HepG2 (cell line): Measurements from ENCODE around the gene ATXN7L2. TPM values are rescaled to one million over a fixed set of nuclear protein-coding genes. Genes with fewer than 3 reads are reported as not detected.

Experiments
- ATF7-NPFF ChIP-seq: sonication (generic); formaldehyde crosslinking; IDR thresholded peaks from 2 replicates; pipeline ENCODE4 v1.8.1; 2023; ENCODE audit warnings: mild to moderate bottlenecking, low read depth, missing genetic modification reagents, moderate library complexity
- ATM ChIP-seq: fragments of 450-650 bp; IDR thresholded peaks from 2 replicates; pipeline ENCODE4 v1.7.1; 2017; ENCODE audit warnings: mild to moderate bottlenecking, borderline replicate concordance
- DPF2 ChIP-seq: sonication (generic); formaldehyde crosslinking; IDR thresholded peaks from 2 replicates; pipeline ENCODE4 v1.4.0; 2020; ENCODE audit warnings: mild to moderate bottlenecking, low read depth, missing genetic modification reagents, borderline replicate concordance
- DZIP1 ChIP-seq: sonication (generic); formaldehyde crosslinking; IDR thresholded peaks from 2 replicates; pipeline ENCODE4 v1.5.0; 2020; ENCODE audit warnings: mild to moderate bottlenecking, missing genetic modification reagents
- FOXO4 ChIP-seq: sonication (generic); formaldehyde crosslinking; conservative IDR thresholded peaks from 2 replicates; pipeline ENCODE4 v1.8.1; 2023; ENCODE audit warnings: missing genetic modification reagents
- GATAD1 ChIP-seq: IDR thresholded peaks from 2 replicates; pipeline ENCODE4 v1.6.1; 2016; ENCODE audit warnings: missing genetic modification reagents, missing compliant biosample characterization
- GFI1 ChIP-seq: sonication (generic); formaldehyde crosslinking; IDR thresholded peaks from 2 replicates; pipeline ENCODE4 v1.5.0; 2020; ENCODE audit warnings: missing genetic modification reagents, mild to moderate bottlenecking, borderline replicate concordance
- HNRNPH1 ChIP-seq: fragments of 200-400 bp; formaldehyde crosslinking; optimal IDR thresholded peaks from 2 replicates; pipeline ENCODE3; 2017; ENCODE audit warnings: mild to moderate bottlenecking, low read depth, low read length
- IRF2 ChIP-seq: IDR thresholded peaks from 2 replicates; pipeline ENCODE4 v1.6.1; 2018; ENCODE audit warnings: missing genetic modification reagents, missing compliant biosample characterization
- KDM6A ChIP-seq: IDR thresholded peaks from 2 replicates; pipeline ENCODE4 v1.6.1; 2016; ENCODE audit warnings: low read depth
- MEF2D ChIP-seq: sonication (generic); formaldehyde crosslinking; IDR thresholded peaks from 2 replicates; pipeline ENCODE4 v1.5.1; 2020; ENCODE audit warnings: mild to moderate bottlenecking, missing genetic modification reagents
- MIXL1 ChIP-seq: IDR thresholded peaks from 2 replicates; pipeline ENCODE4 v1.6.1; 2016
- NFE2L2 ChIP-seq: fragments of 150-350 bp; IDR thresholded peaks from 2 replicates; pipeline ENCODE4 v1.6.1; 2014; ENCODE audit warnings: low read length
- PAF1 ChIP-seq: IDR thresholded peaks from 2 replicates; pipeline ENCODE4 v1.6.1; 2016; ENCODE audit warnings: missing genetic modification reagents, missing compliant biosample characterization
- RNF2 ChIP-seq: fragments of 450-650 bp; conservative IDR thresholded peaks from 2 replicates; pipeline ENCODE4 v1.6.1; 2016; ENCODE audit warnings: low read depth
- SALL2 ChIP-seq: sonication (generic); formaldehyde crosslinking; IDR thresholded peaks from 2 replicates; pipeline ENCODE4 v1.8.1; 2023; ENCODE audit warnings: mild to moderate bottlenecking, missing genetic modification reagents, inconsistent platforms
- UBTF ChIP-seq: sonication (generic); formaldehyde crosslinking; IDR thresholded peaks from 2 replicates; pipeline ENCODE4 v1.4.0; 2020; ENCODE audit warnings: mild to moderate bottlenecking, missing genetic modification reagents
- ZFP36L2 ChIP-seq: sonication (generic); formaldehyde crosslinking; IDR thresholded peaks from 2 replicates; pipeline ENCODE4 v1.4.0; 2020; ENCODE audit warnings: missing genetic modification reagents
- ZNF547 ChIP-seq: sonication (generic); formaldehyde crosslinking; IDR thresholded peaks from 2 replicates; pipeline ENCODE4 v1.5.1; 2020; ENCODE audit warnings: mild to moderate bottlenecking, missing genetic modification reagents
- ZNF564 ChIP-seq: sonication (generic); formaldehyde crosslinking; IDR thresholded peaks from 2 replicates; pipeline ENCODE4 v1.8.1; 2023; ENCODE audit warnings: mild to moderate bottlenecking, missing genetic modification reagents
- polyA plus RNA-seq, 8 experiments: library from polyadenylated mRNA; depleted of rRNA in 3 of 8; stranded (reverse) in 7 of 8; unstranded in 1 of 8; fragments of >200 nt; fragmentation: Illumina TruSeq in 4 of 8; extraction: Trizol in 4 of 8; gene quantifications; 2 replicates each; pipeline versions ENCODE4 v1.2.1 to v1.2.3, GENCODE V29; 2011 to 2016; ENCODE audit warnings: low read depth in 4 of 8, missing spikeins in 1 of 8, mixed read lengths in 1 of 8; ENCODE audit not compliant: insufficient read depth in 1 of 8
- total RNA-seq, 5 experiments: library from RNA; depleted of rRNA; stranded (reverse); fragments of >200 nt; fragmentation: Illumina TruSeq; extraction: Trizol; gene quantifications; 2 replicates each; pipeline ENCODE4 v1.2.3, GENCODE V29; 2016; ENCODE audit warnings: low read depth in 1 of 5
- TF ChIP-seq, protein P1 (sequence below): sonication (generic); formaldehyde crosslinking; IDR thresholded peaks from 2 replicates; pipeline ENCODE4; 2020; ENCODE audit warnings: missing genetic modification reagents, mild to moderate bottlenecking, borderline replicate concordance

Gene ATXN7L2
- total and polyA plus RNA-seq, 2 of the 13 experiments (the other 11 are each of a cell fraction or from before 2014, with no cell fraction given) = 2.7 to 2.8 TPM

DNA sequence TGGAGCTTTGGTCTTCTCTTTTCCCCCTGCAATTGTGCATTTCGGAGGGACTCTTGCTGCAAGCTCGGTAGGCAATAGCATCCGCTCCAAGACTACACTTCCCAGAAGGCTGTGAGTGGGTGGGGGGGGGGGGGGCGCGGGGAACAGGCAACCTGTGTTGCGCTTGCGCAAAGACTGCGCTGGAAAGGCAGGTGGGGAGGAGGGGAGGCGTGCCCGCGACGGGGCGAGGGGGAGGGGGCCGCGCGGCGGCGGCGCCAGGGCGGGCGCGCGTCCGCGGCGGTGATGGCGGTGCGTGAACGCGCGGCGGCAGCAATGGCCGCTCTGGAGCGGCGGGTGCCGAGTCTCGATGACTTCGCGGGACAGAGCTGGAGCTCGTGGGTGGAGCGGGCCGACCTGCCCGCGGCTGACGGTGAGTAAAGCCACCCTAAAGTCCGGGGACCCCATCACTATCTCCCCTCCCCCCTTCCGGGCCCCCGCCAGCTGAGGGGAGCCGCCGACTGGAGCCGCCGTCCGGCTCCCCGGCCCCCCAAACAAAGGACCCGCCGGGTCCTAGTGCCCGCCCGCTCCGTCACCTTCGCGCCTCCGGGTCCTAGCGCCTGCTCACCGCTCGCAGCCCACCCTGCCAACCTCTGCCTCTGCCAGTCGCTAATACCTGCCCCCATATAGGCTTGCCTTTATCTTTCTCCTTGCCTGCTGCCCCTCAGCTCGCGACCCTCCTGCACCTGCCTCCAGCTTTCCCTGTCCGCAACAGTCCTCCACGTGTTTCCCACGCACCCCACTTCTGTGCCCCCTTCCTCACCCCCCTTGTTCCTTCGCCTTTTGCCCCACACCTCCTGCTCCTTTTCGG, at the start of gene ATXN7L2 (continued):
- peak; percentile 17; the same call in 1 of the 2 replicates for TF ChIP-seq UBTF (CRISPR knock-in tag)
- TF ChIP-seq RNF2 = no peak
- TF ChIP-seq ZNF547 = no peak
- peak; percentile 17; the same call in 1 of the 2 replicates for TF ChIP-seq GFI1 (CRISPR knock-in tag)
- peak; percentile 18 for TF ChIP-seq SALL2 (CRISPR knock-in tag)
- peak; percentile 80 for TF ChIP-seq IRF2 (CRISPR knock-in tag)
- TF ChIP-seq ATF7-NPFF (CRISPR knock-in tag) = peak; percentile 72
- TF ChIP-seq GATAD1 (CRISPR knock-in tag) = 0 out of 2 replicates have a peak, but pooled peaks have one; percentile 67
- TF ChIP-seq, protein P1, sequence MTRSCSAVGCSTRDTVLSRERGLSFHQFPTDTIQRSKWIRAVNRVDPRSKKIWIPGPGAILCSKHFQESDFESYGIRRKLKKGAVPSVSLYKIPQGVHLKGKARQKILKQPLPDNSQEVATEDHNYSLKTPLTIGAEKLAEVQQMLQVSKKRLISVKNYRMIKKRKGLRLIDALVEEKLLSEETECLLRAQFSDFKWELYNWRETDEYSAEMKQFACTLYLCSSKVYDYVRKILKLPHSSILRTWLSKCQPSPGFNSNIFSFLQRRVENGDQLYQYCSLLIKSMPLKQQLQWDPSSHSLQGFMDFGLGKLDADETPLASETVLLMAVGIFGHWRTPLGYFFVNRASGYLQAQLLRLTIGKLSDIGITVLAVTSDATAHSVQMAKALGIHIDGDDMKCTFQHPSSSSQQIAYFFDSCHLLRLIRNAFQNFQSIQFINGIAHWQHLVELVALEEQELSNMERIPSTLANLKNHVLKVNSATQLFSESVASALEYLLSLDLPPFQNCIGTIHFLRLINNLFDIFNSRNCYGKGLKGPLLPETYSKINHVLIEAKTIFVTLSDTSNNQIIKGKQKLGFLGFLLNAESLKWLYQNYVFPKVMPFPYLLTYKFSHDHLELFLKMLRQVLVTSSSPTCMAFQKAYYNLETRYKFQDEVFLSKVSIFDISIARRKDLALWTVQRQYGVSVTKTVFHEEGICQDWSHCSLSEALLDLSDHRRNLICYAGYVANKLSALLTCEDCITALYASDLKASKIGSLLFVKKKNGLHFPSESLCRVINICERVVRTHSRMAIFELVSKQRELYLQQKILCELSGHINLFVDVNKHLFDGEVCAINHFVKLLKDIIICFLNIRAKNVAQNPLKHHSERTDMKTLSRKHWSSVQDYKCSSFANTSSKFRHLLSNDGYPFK = peak; percentile 32; the same call in 1 of the 2 replicates
- TF ChIP-seq NFE2L2 = no peak
- TF ChIP-seq DPF2 (CRISPR knock-in tag) = 0 out of 2 replicates have a peak, but pooled peaks have one; percentile 16
- TF ChIP-seq ZFP36L2 (CRISPR knock-in tag) = no peak
- peak; percentile 43; the same call in 1 of the 2 replicates for TF ChIP-seq MIXL1
- TF ChIP-seq DZIP1 (CRISPR knock-in tag) = peak; percentile 66; the same call in 1 of the 2 replicates
- 0 out of 2 replicates have a peak, but pooled peaks have one; percentile 51 for TF ChIP-seq ZNF564 (CRISPR knock-in tag)
- no peak for TF ChIP-seq ATM
- no peak for TF ChIP-seq HNRNPH1
- TF ChIP-seq KDM6A (CRISPR knock-in tag) = no peak
- no peak for TF ChIP-seq PAF1 (CRISPR knock-in tag)
- peak; percentile 68; the same call in 1 of the 2 replicates for TF ChIP-seq MEF2D (CRISPR knock-in tag)
- 0 out of 2 replicates have a peak, but pooled peaks have one; percentile 74 for TF ChIP-seq FOXO4 (CRISPR knock-in tag)
